ENCODE results near the gene BICRAL. TPM values are rescaled to one million over a fixed set of nuclear protein-coding genes. Genes with fewer than 3 reads are reported as not detected.
"Not testable (repeated sequence)": the region's sequence is repeated elsewhere in the genome, so short reads cannot be mapped to it uniquely, and the experiment has no call there.

The BICRAL gene
- total and polyA plus RNA-seq, 2 donors from 2014 or later = 2.7 to 20.9 TPM

- intact Hi-C loops (cut with DNase I) = no loop called here
- Histone ChIP-seq H3K27me3 (ENCODE audit: control insufficient read depth, insufficient read depth, low read length) (no peaks in the 10 kb centered on the region), H3K27ac (ENCODE audit: low read depth in 2 of 2, low read length in 2 of 2) (no peak overlapping the region), H3K9ac (ENCODE audit: low read length in 3 of 3) (no peak overlapping the region), H3K9me3 (ENCODE audit: control insufficient read depth in 2 of 3, insufficient read depth in 1 of 3, low read length in 3 of 3) (no peaks in the 10 kb centered on the region), H3K4me1 (ENCODE audit: control insufficient read depth in 2 of 3, insufficient read depth in 2 of 3, low read depth in 1 of 3, low read length in 3 of 3) (peaks cover 0 to 5% (median 4%) of the 10 kb centered on the region in 3 donors), H3K4me3 (ENCODE audit: low read length in 3 of 3) (no peak overlapping the region), H3K36me3 (ENCODE audit: control insufficient read depth in 2 of 3, insufficient read depth in 3 of 3, low read length in 3 of 3) (no peaks in the 10 kb centered on the region)
- DNase-seq (no peak), FAIRE-seq (no peak)
- TF ChIP-seq CTCF (IDR thresholded peaks at IDR 0.05; ENCODE audit: borderline replicate concordance, extremely low read depth, insufficient read depth) = no peak
Observed at GRCh38 chr6:42769051-42769450, 12.8 kb upstream of the BICRAL start.

GRCh38 chr6:42769836-42770235, 12.0 kb upstream of the BICRAL start:
- Histone ChIP-seq H3K4me3 (ENCODE audit: low read length in 3 of 3) (no peak overlapping the region), H3K27ac (ENCODE audit: low read depth in 2 of 2, low read length in 2 of 2) (no peak overlapping the region), H3K9me3 (ENCODE audit: control insufficient read depth in 2 of 3, insufficient read depth in 1 of 3, low read length in 3 of 3) (no peaks in the 10 kb centered on the region), H3K27me3 (ENCODE audit: control insufficient read depth, insufficient read depth, low read length) (no peaks in the 10 kb centered on the region), H3K4me1 (ENCODE audit: control insufficient read depth in 2 of 3, insufficient read depth in 2 of 3, low read depth in 1 of 3, low read length in 3 of 3) (peaks cover 0 to 5% (median 4%) of the 10 kb centered on the region in 3 donors), H3K9ac (ENCODE audit: low read length in 3 of 3) (no peak overlapping the region), H3K36me3 (ENCODE audit: control insufficient read depth in 2 of 3, insufficient read depth in 3 of 3, low read length in 3 of 3) (no peaks in the 10 kb centered on the region)
- intact Hi-C loops (cut with DNase I) = no loop called here
- no peak for DNase-seq
- FAIRE-seq = no peak
- TF ChIP-seq CTCF (IDR thresholded peaks at IDR 0.05; ENCODE audit: borderline replicate concordance, extremely low read depth, insufficient read depth) = no peak

GRCh38 chr6:42771741-42772100, 10.1 kb upstream of the BICRAL start:
- Histone ChIP-seq H3K27ac (ENCODE audit: low read depth in 2 of 2, low read length in 2 of 2) (no peak overlapping the region), H3K9ac (ENCODE audit: low read length in 3 of 3) (no peak overlapping the region), H3K4me3 (ENCODE audit: low read length in 3 of 3) (peak overlapping the region in 1 of 3 donors; percentile 17), H3K9me3 (ENCODE audit: control insufficient read depth in 2 of 3, insufficient read depth in 1 of 3, low read length in 3 of 3) (no peaks in the 10 kb centered on the region), H3K4me1 (ENCODE audit: control insufficient read depth in 2 of 3, insufficient read depth in 2 of 3, low read depth in 1 of 3, low read length in 3 of 3) (peaks cover 0 to 5% (median 4%) of the 10 kb centered on the region in 3 donors), H3K27me3 (ENCODE audit: control insufficient read depth, insufficient read depth, low read length) (no peaks in the 10 kb centered on the region), H3K36me3 (ENCODE audit: control insufficient read depth in 2 of 3, insufficient read depth in 3 of 3, low read length in 3 of 3) (no peaks in the 10 kb centered on the region)
- no peak for FAIRE-seq
- intact Hi-C loops (cut with DNase I) = no loop called here
- no peak for DNase-seq
- no peak for TF ChIP-seq CTCF (IDR thresholded peaks at IDR 0.05; ENCODE audit: borderline replicate concordance, extremely low read depth, insufficient read depth)

- TF ChIP-seq CTCF (IDR thresholded peaks at IDR 0.05; ENCODE audit: borderline replicate concordance, extremely low read depth, insufficient read depth) = no peak
- DNase-seq = no peak
- H3K4me3 ChIP-seq (ENCODE audit: low read length in 3 of 3) = no peak overlapping the region
- H3K27me3 ChIP-seq (ENCODE audit: control insufficient read depth, insufficient read depth, low read length) = no peaks in the 10 kb centered on the region
- no peaks in the 10 kb centered on the region for H3K9me3 ChIP-seq (ENCODE audit: control insufficient read depth in 2 of 3, insufficient read depth in 1 of 3, low read length in 3 of 3)
- FAIRE-seq = no peak
- peaks cover 7 to 12% (median 7%) of the 10 kb centered on the region in 3 donors for H3K4me1 ChIP-seq (ENCODE audit: control insufficient read depth in 2 of 3, insufficient read depth in 2 of 3, low read depth in 1 of 3, low read length in 3 of 3)
- no peaks in the 10 kb centered on the region for H3K36me3 ChIP-seq (ENCODE audit: control insufficient read depth in 2 of 3, insufficient read depth in 3 of 3, low read length in 3 of 3)
- H3K9ac ChIP-seq (ENCODE audit: low read length in 3 of 3) = no peak overlapping the region
- H3K27ac ChIP-seq (ENCODE audit: low read depth in 2 of 2, low read length in 2 of 2) = no peak overlapping the region
- intact Hi-C loops (cut with DNase I) = no loop called here
Observed at GRCh38 chr6:42774201-42774600, 7.7 kb upstream of the BICRAL start.

- DNase-seq; H3K9ac ChIP-seq (ENCODE audit: low read length in 3 of 3); H3K27me3 ChIP-seq (ENCODE audit: control insufficient read depth, insufficient read depth, low read length); H3K36me3 ChIP-seq (ENCODE audit: control insufficient read depth in 2 of 3, insufficient read depth in 3 of 3, low read length in 3 of 3); H3K9me3 ChIP-seq (ENCODE audit: control insufficient read depth in 2 of 3, insufficient read depth in 1 of 3, low read length in 3 of 3); intact Hi-C loops (cut with DNase I); FAIRE-seq; H3K27ac ChIP-seq (ENCODE audit: low read depth in 2 of 2, low read length in 2 of 2): not testable (repeated sequence)
- peak overlapping the region in 1 of 3 donors; percentile 20 for H3K4me3 ChIP-seq (ENCODE audit: low read length in 3 of 3)
- H3K4me1 ChIP-seq (ENCODE audit: control insufficient read depth in 2 of 3, insufficient read depth in 2 of 3, low read depth in 1 of 3, low read length in 3 of 3) = peaks cover 7 to 12% (median 7%) of the 10 kb centered on the region in 3 donors
Observed at GRCh38 chr6:42774821-42775487, 6.9 kb upstream of the BICRAL start.

Measured in kidney (tissue), 14 donors.